Measurements from ENCODE around the gene CAP2.

- TF ChIP-seq, protein P1, sequence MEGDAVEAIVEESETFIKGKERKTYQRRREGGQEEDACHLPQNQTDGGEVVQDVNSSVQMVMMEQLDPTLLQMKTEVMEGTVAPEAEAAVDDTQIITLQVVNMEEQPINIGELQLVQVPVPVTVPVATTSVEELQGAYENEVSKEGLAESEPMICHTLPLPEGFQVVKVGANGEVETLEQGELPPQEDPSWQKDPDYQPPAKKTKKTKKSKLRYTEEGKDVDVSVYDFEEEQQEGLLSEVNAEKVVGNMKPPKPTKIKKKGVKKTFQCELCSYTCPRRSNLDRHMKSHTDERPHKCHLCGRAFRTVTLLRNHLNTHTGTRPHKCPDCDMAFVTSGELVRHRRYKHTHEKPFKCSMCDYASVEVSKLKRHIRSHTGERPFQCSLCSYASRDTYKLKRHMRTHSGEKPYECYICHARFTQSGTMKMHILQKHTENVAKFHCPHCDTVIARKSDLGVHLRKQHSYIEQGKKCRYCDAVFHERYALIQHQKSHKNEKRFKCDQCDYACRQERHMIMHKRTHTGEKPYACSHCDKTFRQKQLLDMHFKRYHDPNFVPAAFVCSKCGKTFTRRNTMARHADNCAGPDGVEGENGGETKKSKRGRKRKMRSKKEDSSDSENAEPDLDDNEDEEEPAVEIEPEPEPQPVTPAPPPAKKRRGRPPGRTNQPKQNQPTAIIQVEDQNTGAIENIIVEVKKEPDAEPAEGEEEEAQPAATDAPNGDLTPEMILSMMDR (IDR thresholded peaks at IDR 0.05): no peak
- TF ChIP-seq POLR2A (IDR thresholded peaks at IDR 0.05): no peak
These were observed 14.7 kb downstream of the CAP2 start for GRCh38 chr6:17408081-17408480.

Data from thyroid gland (tissue), 4 donors.